GM12892 (cell line): ENCODE measurements around the gene HOXD9.

Source experiments
- POLR2A ChIP-seq: IDR thresholded peaks from 2 replicates; pipeline ENCODE4 v1.6.1; 2011; ENCODE audit warnings: low read depth, low read length, control low read depth
- POLR2AphosphoS5 ChIP-seq: IDR thresholded peaks from 2 replicates; pipeline ENCODE4 v1.6.1; 2011; ENCODE audit warnings: low read depth, low read length, control low read depth

- TF ChIP-seq POLR2A (no peak), POLR2AphosphoS5 (no peak)
Measured at GRCh38 chr2:176160251-176160985, 37.9 kb downstream of the HOXD9 start.
